Measurements from ENCODE around the gene RIOK3. TPM values are rescaled to one million over a fixed set of nuclear protein-coding genes. Genes with fewer than 3 reads are reported as not detected.
A peak's percentile ranks its signal among the peaks of the same experiment; 100 is the strongest.

Gene RIOK3
- total and polyA plus RNA-seq, 10 of the 15 experiments (the other 5 are each of a cell fraction or from before 2014, with no cell fraction given), result 18.0 to 87.5 (median 53.8) TPM

DNA sequence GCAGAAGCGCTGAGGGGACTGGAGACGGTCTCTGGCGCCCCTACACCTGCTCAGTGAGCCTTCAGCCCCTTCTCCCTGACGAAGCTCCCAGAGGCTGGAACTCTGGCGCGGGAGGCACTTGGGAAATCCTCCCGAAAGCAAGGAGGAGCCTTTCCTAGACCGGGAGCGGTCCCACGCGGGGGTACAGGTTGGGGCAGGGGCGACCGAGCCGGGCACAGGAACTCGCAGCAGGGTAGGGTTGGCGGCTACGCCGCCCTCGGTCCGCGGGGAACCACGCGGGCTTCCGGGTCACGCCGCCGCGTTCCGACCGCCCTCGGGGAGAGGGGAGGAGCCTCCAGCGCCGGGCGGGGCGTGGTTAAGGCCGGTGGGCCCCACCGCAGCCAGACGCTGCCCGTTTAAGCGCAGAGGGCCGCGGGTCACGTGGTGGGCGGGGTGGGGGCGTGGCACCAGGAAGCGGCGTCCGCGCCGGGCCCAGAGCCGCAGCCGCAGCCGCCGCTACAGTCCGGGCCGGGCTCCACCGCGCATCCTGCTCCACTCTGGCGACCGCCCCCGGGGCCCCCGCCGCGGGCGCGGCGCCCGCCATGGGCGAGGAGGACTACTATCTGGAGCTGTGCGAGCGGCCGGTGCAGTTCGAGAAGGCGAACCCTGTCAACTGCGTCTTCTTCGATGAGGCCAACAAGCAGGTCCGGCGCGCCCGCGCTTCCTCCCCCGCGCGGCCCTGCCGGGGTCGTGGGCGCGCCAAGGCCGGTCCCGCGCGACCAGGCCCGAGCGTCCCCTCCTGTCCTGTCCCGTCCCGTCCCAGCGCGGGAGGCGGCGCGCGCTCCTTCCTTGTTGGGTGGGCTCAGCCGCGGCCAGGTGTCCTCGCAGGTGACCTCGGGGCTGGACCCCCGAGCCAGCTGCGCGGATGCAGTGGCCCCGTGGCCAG is 50.2 kb downstream of the RIOK3 start, which contains the start of gene RMC1 (continued):
- TF ChIP-seq, protein P1, sequence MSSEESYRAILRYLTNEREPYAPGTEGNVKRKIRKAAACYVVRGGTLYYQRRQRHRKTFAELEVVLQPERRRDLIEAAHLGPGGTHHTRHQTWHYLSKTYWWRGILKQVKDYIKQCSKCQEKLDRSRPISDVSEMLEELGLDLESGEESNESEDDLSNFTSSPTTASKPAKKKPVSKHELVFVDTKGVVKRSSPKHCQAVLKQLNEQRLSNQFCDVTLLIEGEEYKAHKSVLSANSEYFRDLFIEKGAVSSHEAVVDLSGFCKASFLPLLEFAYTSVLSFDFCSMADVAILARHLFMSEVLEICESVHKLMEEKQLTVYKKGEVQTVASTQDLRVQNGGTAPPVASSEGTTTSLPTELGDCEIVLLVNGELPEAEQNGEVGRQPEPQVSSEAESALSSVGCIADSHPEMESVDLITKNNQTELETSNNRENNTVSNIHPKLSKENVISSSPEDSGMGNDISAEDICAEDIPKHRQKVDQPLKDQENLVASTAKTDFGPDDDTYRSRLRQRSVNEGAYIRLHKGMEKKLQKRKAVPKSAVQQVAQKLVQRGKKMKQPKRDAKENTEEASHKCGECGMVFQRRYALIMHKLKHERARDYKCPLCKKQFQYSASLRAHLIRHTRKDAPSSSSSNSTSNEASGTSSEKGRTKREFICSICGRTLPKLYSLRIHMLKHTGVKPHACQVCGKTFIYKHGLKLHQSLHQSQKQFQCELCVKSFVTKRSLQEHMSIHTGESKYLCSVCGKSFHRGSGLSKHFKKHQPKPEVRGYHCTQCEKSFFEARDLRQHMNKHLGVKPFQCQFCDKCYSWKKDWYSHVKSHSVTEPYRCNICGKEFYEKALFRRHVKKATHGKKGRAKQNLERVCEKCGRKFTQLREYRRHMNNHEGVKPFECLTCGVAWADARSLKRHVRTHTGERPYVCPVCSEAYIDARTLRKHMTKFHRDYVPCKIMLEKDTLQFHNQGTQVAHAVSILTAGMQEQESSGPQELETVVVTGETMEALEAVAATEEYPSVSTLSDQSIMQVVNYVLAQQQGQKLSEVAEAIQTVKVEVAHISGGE (CRISPR knock-in tag; IDR thresholded peaks at IDR 0.05), result no peak
- TF ChIP-seq YBX1 (IDR thresholded peaks at IDR 0.05), result no peak
- TF ChIP-seq, protein P2, sequence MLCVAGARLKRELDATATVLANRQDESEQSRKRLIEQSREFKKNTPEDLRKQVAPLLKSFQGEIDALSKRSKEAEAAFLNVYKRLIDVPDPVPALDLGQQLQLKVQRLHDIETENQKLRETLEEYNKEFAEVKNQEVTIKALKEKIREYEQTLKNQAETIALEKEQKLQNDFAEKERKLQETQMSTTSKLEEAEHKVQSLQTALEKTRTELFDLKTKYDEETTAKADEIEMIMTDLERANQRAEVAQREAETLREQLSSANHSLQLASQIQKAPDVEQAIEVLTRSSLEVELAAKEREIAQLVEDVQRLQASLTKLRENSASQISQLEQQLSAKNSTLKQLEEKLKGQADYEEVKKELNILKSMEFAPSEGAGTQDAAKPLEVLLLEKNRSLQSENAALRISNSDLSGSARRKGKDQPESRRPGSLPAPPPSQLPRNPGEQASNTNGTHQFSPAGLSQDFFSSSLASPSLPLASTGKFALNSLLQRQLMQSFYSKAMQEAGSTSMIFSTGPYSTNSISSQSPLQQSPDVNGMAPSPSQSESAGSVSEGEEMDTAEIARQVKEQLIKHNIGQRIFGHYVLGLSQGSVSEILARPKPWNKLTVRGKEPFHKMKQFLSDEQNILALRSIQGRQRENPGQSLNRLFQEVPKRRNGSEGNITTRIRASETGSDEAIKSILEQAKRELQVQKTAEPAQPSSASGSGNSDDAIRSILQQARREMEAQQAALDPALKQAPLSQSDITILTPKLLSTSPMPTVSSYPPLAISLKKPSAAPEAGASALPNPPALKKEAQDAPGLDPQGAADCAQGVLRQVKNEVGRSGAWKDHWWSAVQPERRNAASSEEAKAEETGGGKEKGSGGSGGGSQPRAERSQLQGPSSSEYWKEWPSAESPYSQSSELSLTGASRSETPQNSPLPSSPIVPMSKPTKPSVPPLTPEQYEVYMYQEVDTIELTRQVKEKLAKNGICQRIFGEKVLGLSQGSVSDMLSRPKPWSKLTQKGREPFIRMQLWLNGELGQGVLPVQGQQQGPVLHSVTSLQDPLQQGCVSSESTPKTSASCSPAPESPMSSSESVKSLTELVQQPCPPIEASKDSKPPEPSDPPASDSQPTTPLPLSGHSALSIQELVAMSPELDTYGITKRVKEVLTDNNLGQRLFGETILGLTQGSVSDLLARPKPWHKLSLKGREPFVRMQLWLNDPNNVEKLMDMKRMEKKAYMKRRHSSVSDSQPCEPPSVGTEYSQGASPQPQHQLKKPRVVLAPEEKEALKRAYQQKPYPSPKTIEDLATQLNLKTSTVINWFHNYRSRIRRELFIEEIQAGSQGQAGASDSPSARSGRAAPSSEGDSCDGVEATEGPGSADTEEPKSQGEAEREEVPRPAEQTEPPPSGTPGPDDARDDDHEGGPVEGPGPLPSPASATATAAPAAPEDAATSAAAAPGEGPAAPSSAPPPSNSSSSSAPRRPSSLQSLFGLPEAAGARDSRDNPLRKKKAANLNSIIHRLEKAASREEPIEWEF (IDR thresholded peaks at IDR 0.05; ENCODE audit: insufficient replicate concordance, low read depth, low read length), result no peak
- TF ChIP-seq BACH1 (IDR thresholded peaks at IDR 0.05; ENCODE audit: borderline replicate concordance), result no peak; the same call in none of the 2 replicates
- TF ChIP-seq RAD51 (IDR thresholded peaks at IDR 0.05), result peak; percentile 82
- TF ChIP-seq, protein P3, sequence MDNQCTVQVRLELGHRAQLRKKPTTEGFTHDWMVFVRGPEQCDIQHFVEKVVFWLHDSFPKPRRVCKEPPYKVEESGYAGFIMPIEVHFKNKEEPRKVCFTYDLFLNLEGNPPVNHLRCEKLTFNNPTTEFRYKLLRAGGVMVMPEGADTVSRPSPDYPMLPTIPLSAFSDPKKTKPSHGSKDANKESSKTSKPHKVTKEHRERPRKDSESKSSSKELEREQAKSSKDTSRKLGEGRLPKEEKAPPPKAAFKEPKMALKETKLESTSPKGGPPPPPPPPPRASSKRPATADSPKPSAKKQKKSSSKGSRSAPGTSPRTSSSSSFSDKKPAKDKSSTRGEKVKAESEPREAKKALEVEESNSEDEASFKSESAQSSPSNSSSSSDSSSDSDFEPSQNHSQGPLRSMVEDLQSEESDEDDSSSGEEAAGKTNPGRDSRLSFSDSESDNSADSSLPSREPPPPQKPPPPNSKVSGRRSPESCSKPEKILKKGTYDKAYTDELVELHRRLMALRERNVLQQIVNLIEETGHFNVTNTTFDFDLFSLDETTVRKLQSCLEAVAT (IDR thresholded peaks at IDR 0.05), result 0 out of 2 replicates have a peak, but pooled peaks have one; percentile 59

Data from GM12878 (cell line).